KOPT-K1 (cell line): Measurements from ENCODE around the gene ACP3.
"Not testable (repeated sequence)": the region's sequence is repeated elsewhere in the genome, so short reads cannot be mapped to it uniquely, and the experiment has no call there.

ENCODE experiments used
- H3K27ac ChIP-seq: fragments of 200-600 bp; sonication (generic); 2 replicates; pipeline ENCODE4 v1.5.1; 2016; ENCODE audit warnings: antibody characterized with exemption, mild to moderate bottlenecking, low read depth, low read length; ENCODE audit not compliant: poor library complexity, severe bottlenecking
- H3K36me3 ChIP-seq: fragments of 200-600 bp; sonication (generic); 2 replicates; pipeline ENCODE4 v1.5.1; 2017; ENCODE audit warnings: antibody characterized with exemption, mild to moderate bottlenecking, low read length, moderate library complexity; ENCODE audit not compliant: insufficient read depth
- H3K9me3 ChIP-seq: fragments of 200-600 bp; sonication (generic); 2 replicates; pipeline ENCODE4 v1.5.1; 2017; ENCODE audit warnings: antibody characterized with exemption, low read length, mild to moderate bottlenecking; ENCODE audit not compliant: insufficient read depth, poor library complexity, severe bottlenecking

The ACP3 gene

DNA sequence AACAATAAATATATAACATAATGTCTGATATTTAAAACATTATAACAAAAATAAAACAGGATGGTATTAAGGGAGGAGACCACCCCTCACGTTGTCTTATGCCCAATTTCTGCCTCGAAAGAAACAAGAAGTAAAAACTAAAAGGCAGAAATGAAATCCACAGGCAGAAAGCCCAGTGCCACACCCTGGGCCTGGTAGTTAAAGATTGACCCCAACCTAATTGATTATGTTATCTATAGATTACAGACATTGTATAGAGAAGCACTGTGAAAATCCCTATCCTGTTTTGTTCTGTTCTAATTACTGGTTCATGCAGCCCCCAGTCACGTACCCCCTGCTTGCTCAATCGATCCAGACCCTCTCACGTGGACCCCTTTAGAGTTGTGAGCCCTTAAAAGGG is 22.3 kb upstream of the ACP3 start:
- no peaks in the 10 kb centered on the region for H3K9me3 ChIP-seq
- no peak overlapping the region for H3K27ac ChIP-seq
- no peaks in the 10 kb centered on the region for H3K36me3 ChIP-seq

DNA sequence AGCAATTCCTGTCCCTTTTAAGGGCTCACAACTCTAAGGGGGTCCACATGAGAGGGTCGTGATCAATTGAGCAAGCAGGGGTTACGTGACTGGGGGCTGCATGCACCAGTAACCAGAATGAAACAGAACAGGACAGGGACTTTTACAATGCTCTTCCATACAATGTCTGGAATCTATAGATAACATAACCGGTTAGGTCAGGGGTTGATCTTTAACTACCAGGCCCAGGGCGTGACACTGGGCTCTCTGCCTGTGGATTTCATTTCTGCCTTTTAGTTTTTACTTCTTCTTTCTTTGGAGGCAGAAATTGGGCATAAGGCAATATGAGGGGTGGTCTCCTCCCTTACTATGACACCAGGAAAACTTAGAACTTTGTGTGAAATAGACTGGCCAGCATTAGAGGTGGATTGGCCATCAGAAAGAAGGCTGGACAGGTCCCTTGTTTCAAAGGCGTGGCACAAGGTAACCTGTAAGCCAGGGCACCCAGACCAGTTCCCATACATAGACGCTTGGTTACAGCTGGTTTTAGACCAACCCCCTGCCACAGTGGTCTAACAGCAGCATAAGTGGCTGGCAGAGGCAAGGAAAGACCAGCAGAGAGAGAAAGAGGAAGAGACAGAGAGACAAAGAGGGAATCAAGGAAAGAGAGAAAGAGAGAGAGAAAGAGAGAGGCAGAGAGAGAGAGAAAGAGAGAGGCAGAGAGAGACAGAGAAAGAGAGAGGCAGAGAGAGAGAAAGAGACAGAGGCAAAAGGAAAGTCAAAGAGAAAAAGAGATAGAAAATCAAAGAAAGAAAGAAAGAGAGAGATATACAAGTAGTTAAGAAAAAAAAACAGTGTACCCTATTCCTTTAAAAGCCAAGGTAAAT is 13.6 kb upstream of the ACP3 start:
- not testable (repeated sequence) for H3K36me3 ChIP-seq, H3K27ac ChIP-seq
- peaks cover 15% of the 10 kb centered on the region for H3K9me3 ChIP-seq

DNA sequence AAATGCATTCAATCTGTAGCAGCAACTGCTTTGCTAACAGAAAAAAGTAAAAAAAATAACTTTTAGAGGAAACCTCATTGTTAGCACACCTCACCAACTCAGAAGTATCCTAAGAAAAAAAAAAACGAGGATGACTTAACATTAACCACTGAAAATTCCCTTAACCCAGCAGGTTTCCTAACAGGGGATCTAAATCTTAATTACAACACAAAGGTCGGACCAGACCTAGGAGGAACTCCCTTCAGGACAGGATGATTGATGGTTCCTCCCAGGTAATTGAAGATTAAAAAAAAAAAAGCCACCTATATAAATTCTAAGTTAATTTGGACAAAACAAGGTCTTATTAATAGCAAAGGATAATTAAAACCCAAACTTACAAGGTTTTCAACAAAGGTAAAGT is 12.9 kb upstream of the ACP3 start:
- not testable (repeated sequence) for H3K27ac ChIP-seq, H3K36me3 ChIP-seq
- peaks cover 15% of the 10 kb centered on the region for H3K9me3 ChIP-seq

DNA sequence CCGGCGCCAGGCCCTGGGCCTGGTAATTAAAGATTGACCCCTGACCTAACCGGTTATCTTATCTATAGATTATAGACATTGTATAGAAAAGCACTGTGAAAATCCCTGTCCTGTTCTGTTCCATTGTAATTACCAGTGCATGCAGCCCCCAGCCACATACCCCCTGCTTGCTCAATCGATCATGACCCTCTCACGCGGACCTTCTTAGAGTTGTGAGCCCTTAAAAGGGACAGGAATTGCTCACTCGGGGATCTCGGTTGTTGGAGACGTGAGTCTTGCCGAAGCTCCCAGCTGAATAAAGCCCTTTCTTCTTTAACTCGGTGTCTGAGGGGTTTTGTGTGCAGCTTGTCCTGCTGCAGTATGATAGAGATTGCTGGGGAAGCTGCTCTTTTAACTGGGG is 7.2 kb upstream of the ACP3 start:
- not testable (repeated sequence) for H3K36me3 ChIP-seq, H3K27ac ChIP-seq, H3K9me3 ChIP-seq

DNA sequence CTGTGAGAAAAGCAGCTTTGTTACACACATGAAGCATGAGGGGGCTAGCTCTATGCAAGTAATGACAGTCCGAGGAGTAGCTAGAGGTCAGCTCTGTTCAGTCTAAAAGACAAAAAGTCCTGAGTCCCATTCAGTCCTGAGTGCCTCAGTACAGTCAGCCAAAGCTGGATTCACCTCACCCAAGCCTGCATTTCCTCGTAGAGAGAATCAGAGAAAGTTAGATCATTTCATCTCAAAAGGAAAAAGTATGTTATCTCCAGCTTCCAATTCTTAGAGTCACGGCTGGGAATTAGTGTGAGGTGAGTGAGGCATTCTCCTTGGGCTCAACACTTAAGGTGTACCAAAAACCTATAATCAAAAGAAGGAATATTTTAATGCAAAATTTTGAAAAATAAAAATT is 5.9 kb upstream of the ACP3 start:
- no peaks in the 10 kb centered on the region for H3K36me3 ChIP-seq
- H3K27ac ChIP-seq = no peak overlapping the region
- H3K9me3 ChIP-seq = no peaks in the 10 kb centered on the region

DNA sequence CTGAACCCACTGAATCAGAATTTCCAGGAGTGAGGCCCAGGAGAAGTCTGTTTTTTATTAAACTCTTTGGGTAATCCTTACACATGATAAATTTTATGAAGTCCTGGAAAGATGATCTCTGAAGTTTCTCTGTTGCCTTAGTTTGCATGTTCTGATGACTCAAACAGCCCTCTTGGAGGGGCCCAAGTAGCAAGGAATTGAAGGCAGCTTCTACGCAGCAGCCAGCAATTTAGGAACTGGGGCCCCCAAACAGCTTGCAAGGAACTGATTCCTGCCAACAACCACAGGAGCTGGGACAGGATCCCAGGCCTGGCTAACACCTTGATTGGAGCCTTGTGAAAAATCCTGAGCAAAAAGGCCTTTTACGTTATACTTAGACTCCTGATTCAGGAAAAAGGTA is 5.4 kb upstream of the ACP3 start:
- no peaks in the 10 kb centered on the region for H3K36me3 ChIP-seq
- H3K27ac ChIP-seq = no peak overlapping the region
- no peaks in the 10 kb centered on the region for H3K9me3 ChIP-seq

DNA sequence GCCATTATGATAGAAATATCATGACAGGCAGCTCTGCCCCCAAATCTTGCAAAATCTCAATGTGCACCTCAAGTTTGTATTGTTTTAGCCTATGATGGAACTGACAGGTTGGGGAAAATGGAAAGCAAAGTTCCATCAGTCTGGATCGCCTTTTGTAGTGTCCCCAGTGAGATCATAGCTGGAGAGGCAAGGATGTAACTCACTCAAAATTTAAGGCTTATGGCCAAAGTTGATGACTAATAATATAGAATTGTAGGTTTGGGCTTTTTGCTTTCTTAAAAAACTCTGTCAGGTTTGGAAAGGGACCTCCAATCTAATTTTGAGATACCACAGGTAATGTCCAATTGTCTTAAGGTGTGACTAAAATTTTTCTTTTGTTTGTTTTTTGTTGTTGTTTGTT is 1.4 kb upstream of the ACP3 start:
- Histone ChIP-seq H3K36me3 (no peaks in the 10 kb centered on the region), H3K27ac (no peak overlapping the region), H3K9me3 (no peaks in the 10 kb centered on the region)

DNA sequence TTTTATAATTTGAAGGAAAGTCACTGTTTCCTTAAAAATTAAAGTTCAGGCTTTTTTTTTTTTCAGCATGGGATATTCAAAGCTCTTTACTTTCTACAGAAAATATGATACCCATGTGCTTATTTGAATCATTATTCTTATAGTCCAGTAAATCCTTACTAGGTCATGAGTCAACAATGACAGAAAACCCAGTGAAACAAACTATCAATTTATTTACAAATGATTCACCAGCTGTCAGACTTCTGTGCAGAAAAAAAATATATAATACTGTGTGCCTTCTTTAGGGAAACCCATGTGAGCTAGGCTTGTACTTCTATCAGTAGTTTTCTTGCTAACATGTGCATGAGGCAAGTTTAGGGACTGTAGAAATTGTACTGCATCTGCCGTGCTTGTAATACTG is 1.2 kb downstream of the ACP3 start:
- H3K27ac ChIP-seq = no peak overlapping the region
- H3K36me3 ChIP-seq = no peaks in the 10 kb centered on the region
- H3K9me3 ChIP-seq = no peaks in the 10 kb centered on the region

DNA sequence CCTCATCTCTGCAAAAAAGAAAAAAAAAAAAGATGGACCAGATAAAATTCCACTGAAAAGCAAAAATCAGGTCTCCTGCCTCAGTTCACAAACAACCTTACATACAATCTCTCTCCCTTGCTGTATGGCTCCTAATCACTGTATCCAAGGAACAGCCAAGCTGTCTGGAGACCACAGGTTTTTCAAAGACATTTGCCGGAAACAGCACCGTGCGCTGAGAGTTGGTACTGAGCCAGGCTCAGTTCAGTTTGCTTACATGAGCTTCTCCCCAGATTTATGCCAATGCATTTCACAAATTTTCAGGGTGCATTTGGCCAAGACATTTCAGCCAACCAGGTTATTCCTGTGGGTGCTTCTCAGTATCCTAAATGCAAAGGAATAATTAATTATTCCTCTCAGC is 4.1 kb downstream of the ACP3 start:
- Histone ChIP-seq H3K27ac (no peak overlapping the region), H3K36me3 (no peaks in the 10 kb centered on the region), H3K9me3 (no peaks in the 10 kb centered on the region)

DNA sequence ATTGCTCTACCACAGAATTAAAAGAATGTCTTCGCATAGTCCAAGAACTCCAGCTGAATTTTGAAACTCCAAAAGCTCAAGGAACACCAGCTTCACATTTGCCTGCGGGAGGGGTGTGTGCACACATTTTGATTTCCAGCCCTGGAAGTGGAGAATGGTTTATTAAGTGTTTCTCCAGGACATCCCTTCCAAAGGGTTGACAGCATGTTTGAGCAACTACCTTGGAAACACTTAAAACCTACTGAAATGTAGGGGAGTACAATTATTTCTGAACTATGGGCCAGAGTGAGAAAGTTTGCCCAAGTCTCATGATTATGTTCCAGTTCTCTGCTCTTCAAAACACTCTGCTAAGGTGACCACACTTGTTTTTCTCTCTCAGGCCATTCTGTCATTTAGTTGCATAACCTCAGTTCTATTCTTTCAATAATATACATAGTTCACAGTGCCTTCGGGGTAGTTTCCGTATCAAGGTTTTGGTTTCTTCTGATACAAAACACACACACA is 7.9 kb downstream of the ACP3 start:
- no peaks in the 10 kb centered on the region for H3K36me3 ChIP-seq
- H3K9me3 ChIP-seq = no peaks in the 10 kb centered on the region
- no peak overlapping the region for H3K27ac ChIP-seq

DNA sequence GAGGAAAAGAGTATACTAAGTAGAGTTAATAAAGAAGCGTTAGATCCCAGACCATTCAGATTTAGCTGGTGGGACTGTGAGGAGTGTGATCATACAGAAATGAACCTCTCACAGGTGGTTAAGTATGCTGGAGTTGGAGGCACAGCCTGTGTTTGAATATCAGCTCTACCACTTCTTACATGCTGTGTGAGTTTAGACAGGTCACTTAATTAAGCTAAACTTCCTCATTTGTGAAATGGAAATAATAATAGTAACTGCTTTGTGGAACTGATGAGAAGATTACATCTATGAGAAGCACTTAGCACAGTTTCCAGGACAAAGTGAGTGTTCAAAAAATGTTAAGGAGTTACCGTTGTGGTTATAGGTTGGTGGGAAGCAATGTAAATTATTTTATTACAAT is 8.4 kb downstream of the ACP3 start:
- Histone ChIP-seq H3K9me3 (no peaks in the 10 kb centered on the region), H3K27ac (no peak overlapping the region), H3K36me3 (no peaks in the 10 kb centered on the region)

DNA sequence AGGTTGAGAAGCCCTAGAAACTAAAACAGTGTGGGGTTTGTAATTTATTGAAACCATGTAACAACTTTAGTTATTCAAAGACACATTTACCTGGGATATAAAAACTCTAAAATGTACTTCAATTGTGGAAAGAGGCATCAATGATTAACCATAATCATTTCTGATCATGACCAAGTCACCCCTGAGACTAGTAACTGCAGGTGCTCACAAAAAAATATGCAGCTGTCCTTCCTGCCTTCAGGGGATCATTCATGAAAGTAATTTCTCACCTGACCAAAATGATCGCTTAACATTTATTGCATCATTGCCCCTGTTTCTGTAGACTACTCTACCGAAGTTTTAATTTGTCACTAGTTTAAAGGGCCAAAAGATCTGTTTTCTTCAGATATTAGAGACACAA is 9.0 kb downstream of the ACP3 start:
- Histone ChIP-seq H3K9me3 (no peaks in the 10 kb centered on the region), H3K27ac (no peak overlapping the region), H3K36me3 (no peaks in the 10 kb centered on the region)

DNA sequence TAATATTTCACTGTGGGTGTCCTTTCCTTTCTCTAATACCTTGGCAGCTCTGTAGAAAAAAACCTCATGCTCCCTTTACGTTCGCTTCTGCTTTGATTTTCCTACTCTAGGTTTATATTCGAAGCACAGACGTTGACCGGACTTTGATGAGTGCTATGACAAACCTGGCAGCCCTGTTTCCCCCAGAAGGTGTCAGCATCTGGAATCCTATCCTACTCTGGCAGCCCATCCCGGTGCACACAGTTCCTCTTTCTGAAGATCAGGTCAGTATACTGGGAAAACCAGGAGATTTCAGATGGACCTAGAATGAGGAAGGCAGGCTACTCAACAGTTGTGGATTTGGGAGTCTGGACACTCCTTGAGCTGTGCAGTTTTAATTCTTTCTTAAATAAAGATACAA is 14.9 kb downstream of the ACP3 start:
- Histone ChIP-seq H3K27ac (no peak overlapping the region), H3K9me3 (no peaks in the 10 kb centered on the region), H3K36me3 (no peaks in the 10 kb centered on the region)

DNA sequence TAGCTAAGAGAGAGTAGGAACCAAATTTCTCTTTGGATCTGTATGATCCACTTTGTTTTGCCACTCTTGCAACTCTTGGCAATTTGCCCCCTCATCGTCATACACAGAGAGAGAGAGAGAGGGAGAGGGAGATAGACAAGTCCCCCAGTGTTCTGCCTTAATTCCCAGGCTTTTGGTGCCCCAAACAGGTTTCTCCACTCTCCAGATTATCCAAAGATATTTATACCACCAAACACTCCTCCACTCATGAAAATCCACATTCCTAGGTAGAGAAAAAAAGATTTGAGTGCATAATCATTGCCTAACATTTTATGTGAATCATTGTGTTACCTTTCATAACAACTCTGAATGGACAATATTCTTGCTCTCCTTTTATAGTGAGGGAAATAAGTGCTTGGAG is 15.3 kb downstream of the ACP3 start:
- Histone ChIP-seq H3K36me3 (no peaks in the 10 kb centered on the region), H3K9me3 (no peaks in the 10 kb centered on the region), H3K27ac (no peak overlapping the region)

DNA sequence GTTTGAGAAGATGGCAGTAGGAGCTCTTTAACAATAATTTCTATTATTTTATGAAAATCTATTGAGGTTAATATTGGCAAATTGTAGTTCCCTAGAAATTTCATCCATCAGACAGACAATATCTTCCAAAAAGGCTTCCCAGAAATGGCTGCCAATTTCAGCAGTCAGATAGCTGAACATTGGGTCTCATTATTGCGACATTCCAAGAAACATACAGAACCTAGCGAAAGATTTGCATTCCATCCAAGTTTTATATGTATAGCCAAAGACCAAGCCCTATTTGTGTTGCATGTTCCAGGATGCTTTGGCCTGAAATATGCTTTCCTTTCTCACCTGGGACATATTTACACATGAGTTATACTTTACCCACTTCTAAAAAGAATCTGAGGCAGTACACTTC is 24.5 kb downstream of the ACP3 start:
- Histone ChIP-seq H3K9me3 (no peaks in the 10 kb centered on the region), H3K36me3 (no peaks in the 10 kb centered on the region), H3K27ac (no peak overlapping the region)

DNA sequence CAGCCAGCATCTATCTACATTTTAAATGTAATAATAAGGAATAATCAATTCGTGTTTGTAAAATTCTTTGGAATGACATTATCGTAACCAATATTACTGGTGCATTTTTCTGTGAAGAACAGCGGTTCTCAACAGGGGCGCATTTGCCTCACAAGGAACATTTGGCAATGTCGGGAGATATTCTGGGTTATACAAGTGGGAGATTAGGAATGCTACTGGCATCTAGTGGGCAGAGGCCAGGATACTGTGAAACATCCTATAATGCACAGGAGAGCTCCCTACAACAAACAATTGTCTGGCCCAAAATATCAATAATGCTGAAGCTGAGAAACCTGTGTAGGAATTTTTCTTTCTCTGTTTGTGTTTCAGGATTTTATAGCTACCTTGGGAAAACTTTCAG is 25.0 kb downstream of the ACP3 start:
- no peaks in the 10 kb centered on the region for H3K9me3 ChIP-seq
- H3K36me3 ChIP-seq = no peaks in the 10 kb centered on the region
- no peak overlapping the region for H3K27ac ChIP-seq
